Tibial nerve (tissue), 4 donors: ENCODE results near the gene ZBTB43.

Experiments used
- EP300 ChIP-seq, 2 donors: sonication (generic); formaldehyde crosslinking; IDR thresholded peaks; one replicate each; pipeline ENCODE4 v1.6.1; 2017; ENCODE audit warnings: antibody characterized with exemption in 2 of 2, mild to moderate bottlenecking in 1 of 2
- POLR2A ChIP-seq, 2 donors: fragments of 450-650 bp; IDR thresholded peaks; one replicate each; pipeline ENCODE4 v1.6.1; 2017; ENCODE audit warnings: antibody characterized with exemption in 2 of 2, mild to moderate bottlenecking in 2 of 2, moderate library complexity in 2 of 2
- TF ChIP-seq, protein P1 (sequence below), 5 experiments: fragments of 200-600 bp in 3 of 5; fragments of 450-650 bp in 2 of 5; sonication (generic) in 3 of 5; IDR thresholded peaks; one replicate each; pipeline ENCODE4 v1.5.1; 2016 to 2019; ENCODE audit warnings: antibody characterized with exemption in 5 of 5, mild to moderate bottlenecking in 3 of 5, moderate library complexity in 2 of 5

DNA sequence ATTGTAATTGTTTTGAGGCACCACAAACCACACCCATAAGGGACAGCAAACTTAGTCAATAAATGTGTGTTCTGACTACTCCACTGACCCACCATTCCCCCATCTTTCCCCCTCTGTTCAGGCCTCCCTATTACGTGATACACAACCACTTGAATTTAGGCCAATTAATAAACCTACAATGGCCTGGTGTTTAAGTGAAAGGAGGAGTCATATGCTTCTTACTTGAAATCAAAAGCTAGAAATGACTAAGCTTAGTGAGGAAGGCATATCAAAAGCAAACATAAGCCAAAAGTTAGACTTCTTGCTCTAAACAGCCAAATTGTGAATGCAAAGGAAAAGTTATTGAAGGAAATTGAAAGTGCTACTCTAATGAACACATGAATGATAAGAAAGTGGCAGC lies 14.6 kb downstream of the ZBTB43 start:
- TF ChIP-seq, protein P1, sequence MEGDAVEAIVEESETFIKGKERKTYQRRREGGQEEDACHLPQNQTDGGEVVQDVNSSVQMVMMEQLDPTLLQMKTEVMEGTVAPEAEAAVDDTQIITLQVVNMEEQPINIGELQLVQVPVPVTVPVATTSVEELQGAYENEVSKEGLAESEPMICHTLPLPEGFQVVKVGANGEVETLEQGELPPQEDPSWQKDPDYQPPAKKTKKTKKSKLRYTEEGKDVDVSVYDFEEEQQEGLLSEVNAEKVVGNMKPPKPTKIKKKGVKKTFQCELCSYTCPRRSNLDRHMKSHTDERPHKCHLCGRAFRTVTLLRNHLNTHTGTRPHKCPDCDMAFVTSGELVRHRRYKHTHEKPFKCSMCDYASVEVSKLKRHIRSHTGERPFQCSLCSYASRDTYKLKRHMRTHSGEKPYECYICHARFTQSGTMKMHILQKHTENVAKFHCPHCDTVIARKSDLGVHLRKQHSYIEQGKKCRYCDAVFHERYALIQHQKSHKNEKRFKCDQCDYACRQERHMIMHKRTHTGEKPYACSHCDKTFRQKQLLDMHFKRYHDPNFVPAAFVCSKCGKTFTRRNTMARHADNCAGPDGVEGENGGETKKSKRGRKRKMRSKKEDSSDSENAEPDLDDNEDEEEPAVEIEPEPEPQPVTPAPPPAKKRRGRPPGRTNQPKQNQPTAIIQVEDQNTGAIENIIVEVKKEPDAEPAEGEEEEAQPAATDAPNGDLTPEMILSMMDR (IDR thresholded peaks at IDR 0.05), result no peak
- TF ChIP-seq EP300 (IDR thresholded peaks at IDR 0.05) (no peak), POLR2A (IDR thresholded peaks at IDR 0.05) (no peak)
